AG08396 (cell line): Measurements from ENCODE around the gene PACC1.
A peak's percentile ranks its signal among the peaks of the same experiment; 100 is the strongest.

Experiments used
- DNase-seq: peaks from one replicate; pipeline ENCODE4 v3.0.0; 2012; ENCODE audit warnings: low spot score, mixed read lengths

The PACC1 gene

DNA sequence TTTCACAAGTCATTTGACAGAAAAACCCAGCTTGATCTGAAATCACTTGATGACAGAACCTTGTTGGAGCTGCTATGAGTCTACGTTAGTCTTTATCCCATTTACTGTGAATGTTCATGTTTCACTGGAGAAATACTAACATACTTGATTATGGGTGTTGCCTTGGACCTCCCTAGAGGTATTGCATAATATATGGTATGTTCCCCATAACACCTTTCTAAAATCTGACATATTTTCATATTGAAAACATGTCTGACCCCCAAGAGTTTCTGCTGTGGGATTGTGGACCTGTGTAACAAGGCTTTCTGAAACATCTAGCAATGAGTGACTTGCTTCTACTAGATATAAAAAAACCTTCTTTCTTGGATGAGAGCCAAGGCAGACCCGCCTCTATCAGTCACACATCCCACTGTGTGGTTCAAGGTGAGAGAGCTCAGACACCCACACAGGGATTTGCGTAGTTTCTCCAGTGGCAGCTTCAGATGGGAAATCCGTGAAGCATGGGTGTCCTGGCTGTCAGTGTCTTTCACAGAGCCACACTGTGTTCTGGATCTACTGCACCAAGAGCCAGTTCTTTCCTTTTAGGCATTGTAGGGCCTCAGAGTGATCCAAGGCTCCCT lies 22.6 kb upstream of the PACC1 start:
- DNase-seq, result no peak

DNA sequence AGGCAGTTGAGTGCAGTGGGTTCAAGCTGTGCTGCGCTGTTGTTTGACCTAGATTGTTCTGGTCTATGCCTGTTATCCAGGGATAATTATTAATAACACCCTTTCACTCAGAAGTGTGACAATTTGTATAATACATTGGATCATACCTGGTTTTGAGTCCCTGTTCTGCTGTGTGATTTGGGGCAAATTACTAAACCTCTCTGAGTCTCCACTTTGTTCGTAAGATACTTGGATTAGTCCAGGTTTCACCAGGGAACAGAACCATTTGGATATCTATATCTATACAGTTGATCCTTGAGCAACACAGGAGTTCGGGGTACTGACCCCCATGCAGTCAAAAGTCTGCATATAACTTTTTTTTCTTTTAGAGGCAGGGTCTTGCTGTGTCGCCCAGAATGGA lies 20.3 kb upstream of the PACC1 start:
- no peak for DNase-seq

DNA sequence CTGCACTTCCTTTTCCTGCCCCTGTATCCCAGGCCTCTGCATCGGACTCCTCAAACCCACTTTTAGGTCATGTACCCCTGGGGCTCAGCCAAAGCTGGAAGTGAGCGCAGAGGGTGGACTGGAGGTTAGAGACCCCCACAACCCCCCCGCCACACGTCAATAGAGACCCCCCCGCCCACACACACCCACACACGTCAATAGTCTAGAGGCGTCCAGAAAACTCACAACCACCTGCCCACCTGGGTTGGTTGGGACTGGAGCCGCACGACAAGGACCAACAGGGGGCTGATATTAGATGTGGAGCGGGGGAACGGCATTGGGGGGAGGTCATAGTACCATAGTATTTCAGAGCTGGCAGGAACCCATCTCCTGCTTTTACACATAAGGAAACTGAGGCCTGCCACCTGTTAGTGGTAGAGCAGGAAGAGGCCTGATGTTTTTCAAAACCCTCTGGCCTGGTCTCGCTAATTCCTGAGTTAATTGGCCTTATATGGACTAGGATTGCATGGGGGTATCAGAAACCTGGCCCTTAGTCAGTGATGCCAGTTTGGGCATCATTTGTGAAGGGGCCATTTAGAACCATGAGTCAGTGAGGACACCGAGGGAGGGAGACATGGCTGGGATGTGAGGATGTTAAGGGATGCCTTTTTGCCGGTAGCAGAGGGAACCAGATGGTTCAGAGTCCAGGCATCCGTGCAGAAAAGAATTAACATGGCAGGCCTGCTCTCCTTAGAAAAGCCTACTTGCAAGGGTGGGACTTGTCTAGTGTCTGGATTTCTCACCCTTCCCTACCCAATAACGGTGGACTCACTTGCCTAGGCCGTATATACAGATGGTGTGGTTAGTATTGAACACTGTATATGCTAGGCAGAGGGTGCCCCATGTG lies 19.1 kb upstream of the PACC1 start:
- DNase-seq, result no peak

DNA sequence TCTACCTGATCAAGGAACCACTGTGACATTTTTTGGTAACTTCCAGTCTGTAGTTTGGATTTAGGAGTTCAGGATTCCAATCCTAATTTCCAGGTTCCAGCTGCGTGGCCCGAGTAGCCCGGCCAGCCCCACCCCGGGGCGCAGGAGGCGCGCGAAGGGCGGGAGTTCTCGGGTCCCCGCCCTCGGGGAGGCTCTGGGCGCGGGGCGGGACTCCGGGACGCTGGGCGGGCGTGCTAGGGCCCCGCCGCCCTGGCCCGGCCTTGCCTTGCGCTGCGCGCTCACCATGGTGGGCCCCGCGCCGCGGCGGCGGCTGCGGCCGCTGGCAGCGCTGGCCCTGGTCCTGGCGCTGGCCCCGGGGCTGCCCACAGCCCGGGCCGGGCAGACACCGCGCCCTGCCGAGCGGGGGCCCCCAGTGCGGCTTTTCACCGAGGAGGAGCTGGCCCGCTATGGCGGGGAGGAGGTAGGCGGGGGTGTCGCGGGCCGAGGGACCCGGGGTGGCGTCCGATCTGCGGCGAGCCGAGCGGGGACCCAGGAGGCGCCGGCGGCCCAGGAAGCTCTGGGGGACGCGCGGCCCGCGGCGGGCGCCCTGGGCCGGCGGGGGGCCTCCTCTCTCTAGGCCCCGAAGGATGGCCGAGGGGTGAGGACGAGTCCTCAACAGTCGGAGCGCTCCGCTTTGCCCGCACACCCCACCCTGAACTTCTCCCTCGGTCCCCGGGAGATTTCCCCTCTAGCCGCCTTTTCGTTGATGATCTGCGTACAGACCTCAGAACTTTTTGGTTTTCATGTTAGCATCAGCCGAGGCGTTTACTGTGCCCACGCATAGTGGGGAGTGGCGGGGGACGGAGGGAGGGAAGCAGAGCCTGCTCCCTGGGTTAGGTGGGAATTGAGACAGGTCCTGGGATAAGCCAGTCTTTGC lies 18.2 kb upstream of the PACC1 start, which contains the start of gene NENF:
TSS of gene NENF (plus strand) at position 260 of the 916 bp plus-strand sequence. CDS start at position 284, 24 bp downstream.
- DNase-seq, result peak; percentile 98

DNA sequence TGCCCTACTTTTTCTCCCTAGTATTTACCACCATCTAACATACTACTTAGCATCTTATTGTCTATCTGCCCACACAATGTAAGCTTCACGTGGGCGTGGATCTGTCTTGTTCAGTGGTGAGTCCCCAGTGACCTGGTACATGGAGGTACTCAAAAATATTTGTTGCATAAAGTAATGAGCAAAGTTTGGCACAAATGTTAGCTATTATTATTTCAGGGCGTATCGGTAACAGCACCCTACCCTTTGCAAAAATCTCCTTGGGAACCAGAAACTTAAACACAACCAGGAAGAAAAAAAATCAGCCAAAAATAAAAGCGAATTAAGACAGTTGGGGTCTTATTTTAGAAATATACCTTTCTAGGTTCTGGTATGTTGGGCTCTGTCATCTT lies 17.6 kb upstream of the PACC1 start:
- DNase-seq, result no peak

DNA sequence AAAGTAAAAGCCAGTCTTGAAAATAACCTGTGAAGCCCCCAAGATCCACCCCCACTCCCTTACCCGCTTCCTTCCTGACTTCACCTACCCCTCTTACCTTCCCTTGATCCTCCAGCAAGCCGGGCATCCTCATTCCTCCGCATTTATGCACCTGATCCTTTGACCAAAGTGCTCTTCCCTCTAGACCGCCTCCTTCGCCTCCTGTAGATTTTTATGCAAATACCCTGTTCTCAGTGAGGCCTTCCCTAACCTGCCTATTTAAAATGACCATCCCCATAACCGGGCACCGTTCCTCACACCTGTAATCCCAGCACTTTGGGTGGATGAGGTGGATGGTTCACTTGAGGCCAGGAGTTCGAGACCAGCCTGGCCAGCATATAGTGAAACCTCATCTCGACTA lies 17.0 kb upstream of the PACC1 start:
- no peak for DNase-seq

DNA sequence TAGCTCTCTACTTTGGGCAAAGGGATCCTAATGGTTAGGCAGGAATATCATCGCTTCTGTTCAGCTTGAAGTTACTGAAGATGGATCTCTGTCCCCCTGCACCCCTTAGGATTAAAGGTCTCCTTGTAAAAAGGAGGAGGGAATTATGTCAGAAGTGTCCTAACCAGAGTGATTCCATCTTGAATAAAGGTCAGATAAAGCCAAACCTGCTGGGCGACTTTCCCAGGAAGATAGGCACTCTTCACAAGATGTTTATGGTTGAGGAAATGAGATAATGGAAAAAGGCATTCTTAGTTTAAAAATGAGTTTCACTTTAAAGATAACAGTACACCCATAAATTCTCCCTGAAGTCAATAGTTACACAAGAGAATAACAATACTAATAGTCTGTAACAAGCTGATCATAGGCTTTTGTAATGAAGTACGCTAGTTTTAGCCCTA lies 16.3 kb upstream of the PACC1 start:
- no peak for DNase-seq

DNA sequence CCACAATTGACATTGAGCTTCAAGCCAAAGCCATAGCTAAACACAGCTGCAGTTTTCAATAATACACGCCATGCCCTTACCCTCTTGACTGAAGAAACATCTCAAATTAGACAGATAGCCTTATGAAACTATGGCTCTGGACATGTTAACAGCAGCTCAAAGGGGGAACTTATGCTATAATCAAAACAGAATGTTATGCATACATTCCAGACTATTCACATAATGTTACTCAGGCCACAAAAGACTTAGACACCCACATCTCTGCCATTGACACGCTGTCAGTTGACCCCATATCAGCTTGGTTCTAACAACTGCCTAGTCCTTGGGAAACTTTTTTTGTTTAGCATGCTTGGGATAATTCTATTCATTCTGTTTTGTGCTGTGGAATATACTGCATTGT lies 15.7 kb upstream of the PACC1 start:
- DNase-seq, result no peak

DNA sequence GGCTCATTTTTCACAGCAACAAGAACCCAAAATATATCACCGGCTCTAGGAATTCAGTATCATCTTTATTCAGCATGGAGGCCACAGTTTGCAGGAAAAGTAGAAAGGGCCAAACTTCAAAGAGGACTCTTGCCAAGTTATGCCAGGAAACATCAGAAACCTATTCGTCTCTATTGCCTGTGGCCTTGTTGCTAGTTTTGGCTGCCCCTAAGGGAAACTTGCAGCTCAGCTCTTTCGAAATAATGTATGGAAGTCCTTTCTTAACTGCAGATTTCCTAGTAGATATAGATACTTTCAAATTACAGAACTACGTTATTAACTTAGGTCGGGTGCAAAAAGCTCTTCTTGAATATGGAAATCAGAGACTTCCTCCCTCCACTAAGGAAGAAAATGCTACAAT lies 13.8 kb upstream of the PACC1 start:
- DNase-seq, result no peak

DNA sequence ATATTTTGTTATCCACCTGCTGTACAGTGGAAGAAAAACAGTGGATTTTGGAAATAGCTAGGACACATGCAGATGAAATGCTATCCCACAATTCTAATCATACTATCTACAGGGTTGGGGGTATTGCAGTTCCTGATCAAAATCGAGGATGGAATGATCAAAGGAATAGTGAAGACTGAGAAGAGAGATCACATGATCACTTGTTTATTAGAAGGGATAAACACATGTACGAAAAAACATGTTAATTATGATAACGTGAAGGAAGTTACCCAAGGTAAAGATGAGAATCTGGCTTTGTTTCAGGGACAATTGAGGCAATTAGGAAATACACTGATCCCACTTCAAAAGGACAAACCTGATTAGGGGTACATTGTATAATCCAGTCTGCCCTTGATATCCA lies 9.2 kb upstream of the PACC1 start:
- no peak for DNase-seq

DNA sequence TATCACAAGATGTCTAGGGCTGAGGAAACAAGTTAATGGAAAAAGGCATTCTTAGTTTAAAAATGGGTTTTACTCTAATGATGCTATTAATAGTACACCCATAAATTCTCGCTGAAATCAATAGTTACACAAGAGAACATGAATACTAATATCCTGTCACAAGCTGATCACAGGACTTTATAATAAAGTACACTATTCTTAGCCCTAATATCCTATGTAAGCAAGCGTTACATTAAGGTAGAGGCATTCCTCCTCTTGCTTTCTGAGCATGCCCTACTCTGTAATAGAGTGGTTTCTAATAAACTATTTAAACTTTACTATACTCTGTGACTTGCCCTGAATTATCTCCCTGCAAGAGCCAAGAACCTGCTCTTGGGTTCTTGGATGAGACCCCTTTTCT lies 6.5 kb upstream of the PACC1 start:
- no peak for DNase-seq

DNA sequence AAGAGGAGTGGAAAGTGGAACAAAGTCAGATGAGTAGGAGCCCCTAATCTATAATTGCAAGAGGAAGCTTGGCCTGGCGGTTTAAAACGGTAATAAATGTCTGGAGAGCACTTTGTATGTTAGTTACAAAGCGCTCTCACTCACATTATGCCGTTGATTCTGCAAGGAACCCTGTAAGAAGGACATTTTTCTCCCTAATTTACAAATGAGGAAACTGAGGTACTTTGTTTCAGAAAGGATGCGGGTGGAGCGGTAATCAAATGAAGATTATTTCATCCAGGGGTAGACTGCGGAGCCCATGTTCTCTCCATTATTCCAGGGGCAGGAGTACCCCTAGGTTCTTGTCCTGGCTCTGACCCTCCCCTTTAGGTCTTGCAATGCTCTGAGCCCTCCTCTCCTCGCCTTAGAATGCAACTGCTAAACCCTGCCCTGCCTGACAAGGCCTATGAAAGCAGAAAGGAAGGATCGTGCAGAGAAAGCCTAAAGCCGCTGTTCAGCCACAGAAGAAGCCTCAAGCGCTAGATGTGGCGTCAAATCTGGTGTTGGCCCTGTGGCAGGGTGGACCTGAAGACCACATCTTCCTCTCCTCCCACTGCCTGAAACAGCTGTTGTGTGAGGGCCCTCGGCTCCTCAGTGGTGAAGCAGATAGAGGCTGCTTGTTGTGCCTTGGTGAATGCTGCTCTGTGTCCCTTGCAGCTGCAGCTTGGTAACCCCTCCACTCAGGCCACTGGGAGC lies 588 bp upstream of the PACC1 start:
- DNase-seq, result no peak

DNA sequence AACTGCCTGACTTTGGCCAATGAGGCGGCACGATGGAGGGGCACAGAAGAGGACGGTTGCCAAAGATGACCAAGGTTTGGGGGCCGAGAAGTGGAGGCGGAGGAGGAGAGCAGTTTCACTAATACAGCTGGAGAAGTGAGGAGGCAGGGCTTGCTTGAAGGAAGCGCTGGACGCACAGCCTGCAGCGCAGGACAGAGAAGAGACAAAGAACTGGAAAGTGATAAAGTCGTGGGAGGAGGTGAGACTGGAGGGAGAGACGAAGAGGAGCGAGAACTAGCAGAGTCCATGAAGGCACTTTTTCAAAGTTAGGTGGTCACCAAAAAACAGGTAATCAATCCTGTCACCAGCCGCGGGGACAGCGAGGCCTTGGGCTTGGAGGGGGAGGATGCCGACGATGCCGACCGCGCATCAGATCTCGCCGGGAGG lies 771 bp downstream of the PACC1 start:
- DNase-seq, result peak; percentile 69

DNA sequence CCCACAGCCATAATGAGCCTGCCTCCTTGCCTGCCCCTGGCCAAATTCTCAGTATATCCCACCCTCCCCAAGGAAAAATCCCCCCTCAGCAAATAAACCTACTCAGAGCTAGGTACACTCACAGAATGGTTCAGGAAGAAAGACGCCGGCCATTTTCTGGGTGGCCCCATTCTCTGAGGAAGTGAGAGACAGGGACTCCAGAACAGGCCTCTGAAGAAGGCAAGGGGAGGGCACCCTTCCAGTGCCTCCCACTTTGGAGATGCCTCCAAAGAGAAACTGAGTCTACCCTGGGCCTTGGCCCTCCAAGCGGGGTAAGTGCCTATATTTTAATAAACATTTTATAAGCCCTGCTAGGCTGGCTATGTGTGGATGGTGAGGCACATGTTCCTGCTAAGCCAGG lies 2.3 kb downstream of the PACC1 start:
- no peak for DNase-seq

DNA sequence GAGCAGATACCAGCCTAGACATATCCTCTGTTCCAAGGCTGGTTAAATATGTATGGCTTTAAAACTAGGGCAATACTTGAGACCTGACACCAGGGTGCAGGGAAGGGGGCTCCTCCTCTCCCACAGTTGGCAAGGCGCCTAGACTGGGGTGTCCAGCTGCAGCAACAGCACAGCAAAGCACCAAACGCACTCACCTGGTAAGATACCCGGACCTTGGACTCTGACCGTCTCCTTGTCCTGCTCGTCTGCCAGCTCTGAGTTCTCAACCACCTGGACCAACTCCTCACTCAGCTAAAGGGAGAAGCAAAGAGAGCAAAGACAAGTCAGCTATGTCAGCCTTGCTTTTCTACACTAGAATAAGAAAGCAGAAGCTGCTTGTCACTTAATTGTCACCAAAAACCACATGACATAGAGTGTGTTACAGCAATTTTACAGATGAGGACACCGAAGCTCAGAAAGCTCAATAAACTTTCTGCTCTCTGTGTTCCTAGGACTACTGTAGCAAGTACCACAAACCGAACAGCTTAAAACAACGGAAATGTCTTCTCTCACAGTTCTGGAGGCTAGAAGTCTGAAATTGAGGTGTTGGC lies 4.4 kb downstream of the PACC1 start:
- no peak for DNase-seq

DNA sequence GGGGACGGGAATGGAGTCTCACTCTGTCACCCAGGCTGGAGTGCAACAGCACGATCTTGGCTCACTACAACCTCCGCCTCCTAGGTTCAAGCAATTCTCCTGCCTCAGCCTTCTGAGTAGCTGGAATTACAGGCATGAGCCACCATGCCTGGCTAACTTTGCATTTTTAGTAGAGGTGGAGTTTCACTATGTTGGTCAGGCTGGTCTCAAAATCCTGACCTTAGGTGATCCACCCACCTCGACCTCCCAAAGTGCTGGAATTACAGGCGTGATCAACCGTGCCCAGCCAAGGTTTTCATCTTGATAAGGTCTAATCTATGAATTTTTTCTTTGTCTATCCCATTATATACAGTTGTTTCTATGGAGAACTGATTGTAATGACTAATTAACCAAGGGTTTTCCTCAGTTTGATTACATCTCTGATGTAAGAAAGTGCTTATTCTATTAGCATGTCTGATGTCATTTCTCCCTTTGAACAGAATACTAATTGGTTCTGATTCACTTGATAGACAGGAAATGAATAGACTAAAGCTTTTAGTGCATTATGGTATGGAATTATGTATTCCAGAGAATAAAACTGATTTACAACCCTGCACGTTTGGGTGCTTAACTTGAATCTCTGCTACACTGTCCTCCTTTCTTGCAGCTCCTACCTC lies 11.9 kb downstream of the PACC1 start:
- no peak for DNase-seq

DNA sequence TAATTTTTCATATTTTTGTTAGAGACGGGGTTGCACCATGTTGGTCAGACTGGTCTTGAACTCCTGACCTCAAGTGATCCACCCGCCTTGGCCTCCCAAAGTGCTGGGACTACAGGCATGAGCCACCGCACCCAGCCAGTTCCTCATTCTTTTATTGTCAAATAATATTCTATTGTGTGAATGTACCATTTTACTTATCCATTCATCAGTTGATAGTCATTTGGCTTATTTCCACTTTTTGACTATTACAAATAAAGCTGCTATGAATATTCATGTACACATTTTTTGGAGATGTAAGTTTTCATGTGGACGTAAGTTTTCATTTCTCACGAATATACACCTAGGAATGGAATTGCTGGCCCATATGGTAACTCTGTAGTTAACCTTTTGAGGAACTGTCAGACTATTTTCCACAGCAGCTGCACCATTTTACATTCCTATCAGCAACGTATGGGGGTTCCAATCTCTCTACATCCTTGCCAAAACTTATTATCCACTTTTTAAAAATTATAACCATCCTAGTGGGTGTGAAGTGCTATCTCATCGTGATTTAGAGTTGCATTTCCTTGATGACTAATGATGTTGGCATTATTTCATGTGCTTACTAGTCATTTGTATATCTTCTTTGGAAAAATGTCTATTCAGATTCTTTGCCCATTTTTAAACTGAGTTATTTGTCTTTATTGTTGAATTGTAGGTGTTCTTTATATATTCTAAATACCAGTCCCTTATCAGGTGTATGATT lies 12.7 kb downstream of the PACC1 start:
- DNase-seq, result no peak

DNA sequence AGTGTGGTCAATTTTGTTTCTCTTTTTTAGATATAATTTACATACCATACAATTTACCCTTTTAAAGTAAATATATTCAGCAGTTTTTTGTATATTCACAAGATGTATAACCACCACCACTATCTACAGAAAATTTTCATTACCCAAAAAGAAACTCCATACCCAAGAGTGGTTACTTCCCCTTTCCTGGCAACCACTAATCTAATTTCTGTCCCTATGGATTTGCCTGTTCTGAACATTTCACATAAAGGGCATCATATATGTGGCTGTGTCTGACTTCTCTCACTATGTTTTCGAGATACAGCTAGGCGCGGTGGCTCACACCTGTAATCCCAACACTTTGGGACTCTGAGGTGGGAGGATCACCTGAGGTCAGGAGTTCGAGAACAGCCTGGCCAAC lies 13.6 kb downstream of the PACC1 start:
- DNase-seq, result no peak

DNA sequence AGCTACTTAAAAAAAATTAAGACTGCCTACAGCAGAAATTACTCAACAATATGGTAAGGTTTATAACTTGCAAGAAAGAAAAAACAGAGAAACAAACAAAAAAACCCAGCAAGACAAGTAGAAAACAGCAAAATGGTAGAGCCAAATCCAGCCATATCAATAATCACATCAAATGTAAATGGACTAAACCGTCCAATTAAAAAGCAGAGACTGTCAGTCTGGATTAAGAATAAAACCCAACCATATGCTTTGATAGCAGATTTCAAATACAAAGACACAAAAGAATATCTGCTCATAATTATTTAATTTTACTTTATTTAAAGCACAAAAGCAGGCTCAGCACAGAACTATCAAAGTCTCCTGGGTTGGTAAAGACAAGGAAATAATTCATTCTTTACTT lies 17.5 kb downstream of the PACC1 start:
- no peak for DNase-seq

DNA sequence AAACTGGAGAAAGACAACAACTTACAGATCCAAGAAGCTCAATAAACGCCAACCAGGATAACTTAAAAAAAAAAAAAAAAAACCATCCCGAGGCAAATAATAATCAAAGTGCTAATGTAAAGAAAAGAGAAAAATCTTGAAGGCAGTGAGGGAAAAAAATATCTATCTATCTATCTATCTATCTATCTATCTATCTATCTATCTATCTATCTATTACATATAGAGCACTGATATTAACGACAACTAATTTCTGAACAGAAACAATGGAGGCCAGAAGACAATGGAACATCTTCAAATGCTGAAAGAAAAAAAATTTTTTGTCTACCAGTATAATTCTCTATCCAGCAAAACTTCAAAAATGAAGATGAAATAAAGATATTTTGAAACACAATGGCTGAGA lies 18.0 kb downstream of the PACC1 start:
- no peak for DNase-seq
